Measurements from ENCODE around the gene MRPL3. TPM values are rescaled to one million over a fixed set of nuclear protein-coding genes. Genes with fewer than 3 reads are reported as not detected.

The MRPL3 gene
- total and polyA plus RNA-seq, 10 of the 15 experiments (the other 5 are each of a cell fraction or from before 2014, with no cell fraction given), result 91.6 to 307 (median 198) TPM

DNA sequence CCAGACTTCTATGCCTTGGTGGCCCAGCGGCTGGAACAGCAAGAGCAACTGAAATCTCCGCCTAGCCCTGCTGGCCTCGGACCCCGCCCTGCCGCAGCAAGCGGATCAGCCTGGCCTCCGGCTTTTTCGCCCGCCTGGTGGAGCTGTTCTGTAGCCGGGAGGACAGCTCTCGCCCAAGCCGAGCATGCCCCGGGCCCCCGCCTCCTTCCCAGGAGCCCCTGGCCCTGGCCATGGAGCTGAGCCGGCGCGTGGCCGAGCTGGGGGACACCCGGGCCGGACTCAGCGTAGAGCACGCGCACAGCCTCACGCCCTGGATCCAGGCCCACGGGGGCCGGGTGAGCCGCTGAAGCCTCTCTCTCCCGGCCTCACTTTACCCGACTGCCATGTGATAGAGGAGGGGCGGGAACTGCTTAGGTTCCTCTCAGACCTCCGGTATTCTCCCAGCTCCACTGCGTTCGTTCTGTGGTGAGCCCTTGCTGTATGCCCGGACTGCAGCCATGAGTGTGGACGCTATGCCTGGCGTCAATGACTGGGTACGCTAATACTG is 24.1 kb upstream of the MRPL3 start:
- WGBS (ENCODE audit: insufficient coverage, insufficient replicate concordance, low lambda C conversion rate, missing lambda C conversion rate), result 48% methylated on average over 36 of the region's 37 CpGs
- Histone ChIP-seq H3K4me1 (ENCODE audit: control insufficient read depth, insufficient read depth, low read length) (no peaks in the 10 kb centered on the region), H3K9me3 (replicated peaks; ENCODE audit: control insufficient read depth, insufficient read depth, low read length) (no peaks in the 10 kb centered on the region), H4K20me1 (ENCODE audit: control insufficient read depth, insufficient read depth) (no peaks in the 10 kb centered on the region), H3K36me3 (ENCODE audit: control insufficient read depth in 2 of 2, insufficient read depth in 2 of 2, low read length in 1 of 2) (no peaks in the 10 kb centered on the region), H3K9ac (ENCODE audit: control insufficient read depth, insufficient read depth, low read length) (no peak overlapping the region), H3K27ac (ENCODE audit: control insufficient read depth, insufficient read depth) (no peak overlapping the region), H3K27me3 (replicated peaks in 1 of 2; ENCODE audit: control insufficient read depth in 2 of 2, insufficient read depth in 2 of 2, low read length in 1 of 2) (no peaks in the 10 kb centered on the region; a peak in 1 of 4 replicates), H3K79me2 (ENCODE audit: control insufficient read depth, insufficient read depth, low read length) (no peaks in the 10 kb centered on the region), H3K4me2 (ENCODE audit: control insufficient read depth, insufficient read depth) (peak overlapping the region; percentile 17; the same call in 1 of the 2 replicates), H3K4me3 (no peak overlapping the region), H2AFZ (ENCODE audit: control insufficient read depth, low read depth, low read length) (peak overlapping the region; percentile 17; the same call in 1 of the 2 replicates)
- RAD21 ChIA-PET (ENCODE audit: unreplicated experiment), result no interaction called here
- intact Hi-C loops (cut with micrococcal nuclease; ENCODE audit: unreplicated experiment), result no loop called here
- ATAC-seq (no peak; the same call in 2 of the 3 replicates), FAIRE-seq (no peak), DNase-seq (ENCODE audit: low read depth, low spot score) (no peak)
- in situ Hi-C loops (cut with MboI), result no loop called here
- POLR2A ChIA-PET, result no interaction called here
- SMC1A ChIA-PET (ENCODE audit: uncharacterized antibody, unreplicated experiment), result no interaction called here
- no TSS peak for BruUV-seq (replicated peaks)
- TF ChIP-seq NBN (IDR thresholded peaks at IDR 0.05), result no peak
- peak; percentile 33; the same call in 1 of the 2 replicates for TF ChIP-seq RAD21 (IDR thresholded peaks at IDR 0.05; ENCODE audit: insufficient read depth, low read depth, low read length)
- TF ChIP-seq, protein P1, sequence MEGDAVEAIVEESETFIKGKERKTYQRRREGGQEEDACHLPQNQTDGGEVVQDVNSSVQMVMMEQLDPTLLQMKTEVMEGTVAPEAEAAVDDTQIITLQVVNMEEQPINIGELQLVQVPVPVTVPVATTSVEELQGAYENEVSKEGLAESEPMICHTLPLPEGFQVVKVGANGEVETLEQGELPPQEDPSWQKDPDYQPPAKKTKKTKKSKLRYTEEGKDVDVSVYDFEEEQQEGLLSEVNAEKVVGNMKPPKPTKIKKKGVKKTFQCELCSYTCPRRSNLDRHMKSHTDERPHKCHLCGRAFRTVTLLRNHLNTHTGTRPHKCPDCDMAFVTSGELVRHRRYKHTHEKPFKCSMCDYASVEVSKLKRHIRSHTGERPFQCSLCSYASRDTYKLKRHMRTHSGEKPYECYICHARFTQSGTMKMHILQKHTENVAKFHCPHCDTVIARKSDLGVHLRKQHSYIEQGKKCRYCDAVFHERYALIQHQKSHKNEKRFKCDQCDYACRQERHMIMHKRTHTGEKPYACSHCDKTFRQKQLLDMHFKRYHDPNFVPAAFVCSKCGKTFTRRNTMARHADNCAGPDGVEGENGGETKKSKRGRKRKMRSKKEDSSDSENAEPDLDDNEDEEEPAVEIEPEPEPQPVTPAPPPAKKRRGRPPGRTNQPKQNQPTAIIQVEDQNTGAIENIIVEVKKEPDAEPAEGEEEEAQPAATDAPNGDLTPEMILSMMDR (IDR thresholded peaks at IDR 0.05 in 2 of 3, conservative IDR thresholded peaks at IDR 0.05 in 1 of 3; ENCODE audit: control insufficient read depth in 2 of 3, extremely low read depth in 1 of 3, insufficient read depth in 1 of 3, low read depth in 3 of 3, low read length in 3 of 3), result 0 out of 6 replicates have a peak, but pooled peaks of 2 of the 3 experiments have one; percentile 0 to 16
- CTCF ChIA-PET, result interaction anchor here (0.8 kb wide), 1 partner anchor 23 kb away, joined by 3 read pairs; no protein-coding TSS in a partner anchor

DNA sequence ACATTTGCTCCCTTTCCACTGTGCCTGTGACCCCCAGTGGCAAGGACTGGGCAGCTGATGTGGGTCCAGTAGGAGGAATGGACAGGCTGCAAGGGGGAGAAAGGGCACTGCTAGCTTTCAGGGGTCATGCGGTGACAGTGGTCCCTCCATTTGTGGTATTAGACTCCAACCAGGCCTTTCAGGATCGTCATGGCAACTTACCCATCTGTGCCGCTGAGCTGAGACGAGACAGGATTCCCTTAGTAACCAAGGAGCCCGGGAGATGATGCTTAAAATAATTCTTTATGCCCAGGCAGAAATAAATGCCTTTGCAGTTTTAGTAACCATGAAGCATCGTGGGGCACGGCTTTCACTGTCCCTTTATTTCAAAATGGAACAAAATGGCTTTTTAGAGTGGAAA is 15.9 kb upstream of the MRPL3 start:
- WGBS (ENCODE audit: insufficient coverage, insufficient replicate concordance, low lambda C conversion rate, missing lambda C conversion rate), result 28% methylated on average over 7 of the region's 7 CpGs
- ChIA-PET CTCF (no interaction called here), POLR2A (no interaction called here), SMC1A (ENCODE audit: uncharacterized antibody, unreplicated experiment) (no interaction called here), RAD21 (ENCODE audit: unreplicated experiment) (no interaction called here)
- no peak for FAIRE-seq
- no peaks in the 10 kb centered on the region for H3K4me1 ChIP-seq (ENCODE audit: control insufficient read depth, insufficient read depth, low read length)
- no peak overlapping the region for H3K9ac ChIP-seq (ENCODE audit: control insufficient read depth, insufficient read depth, low read length)
- no peaks in the 10 kb centered on the region for H3K36me3 ChIP-seq (ENCODE audit: control insufficient read depth in 2 of 2, insufficient read depth in 2 of 2, low read length in 1 of 2)
- H3K27me3 ChIP-seq (replicated peaks in 1 of 2; ENCODE audit: control insufficient read depth in 2 of 2, insufficient read depth in 2 of 2, low read length in 1 of 2), result no peaks in the 10 kb centered on the region
- intact Hi-C loops (cut with micrococcal nuclease; ENCODE audit: unreplicated experiment), result no loop called here
- H3K27ac ChIP-seq (ENCODE audit: control insufficient read depth, insufficient read depth), result no peak overlapping the region
- H3K79me2 ChIP-seq (ENCODE audit: control insufficient read depth, insufficient read depth, low read length), result no peaks in the 10 kb centered on the region
- BruUV-seq (replicated peaks), result no TSS peak
- no peak overlapping the region for H2AFZ ChIP-seq (ENCODE audit: control insufficient read depth, low read depth, low read length)
- H3K4me3 ChIP-seq, result no peak overlapping the region
- no peaks in the 10 kb centered on the region; the same call in 2 of the 3 replicates for H3K9me3 ChIP-seq (replicated peaks; ENCODE audit: control insufficient read depth, insufficient read depth, low read length)
- ATAC-seq, result no peak
- H4K20me1 ChIP-seq (ENCODE audit: control insufficient read depth, insufficient read depth), result no peaks in the 10 kb centered on the region
- H3K4me2 ChIP-seq (ENCODE audit: control insufficient read depth, insufficient read depth), result no peak overlapping the region
- DNase-seq (ENCODE audit: low read depth, low spot score), result no peak
- in situ Hi-C loops (cut with MboI), result no loop called here
- TF ChIP-seq, protein P2, sequence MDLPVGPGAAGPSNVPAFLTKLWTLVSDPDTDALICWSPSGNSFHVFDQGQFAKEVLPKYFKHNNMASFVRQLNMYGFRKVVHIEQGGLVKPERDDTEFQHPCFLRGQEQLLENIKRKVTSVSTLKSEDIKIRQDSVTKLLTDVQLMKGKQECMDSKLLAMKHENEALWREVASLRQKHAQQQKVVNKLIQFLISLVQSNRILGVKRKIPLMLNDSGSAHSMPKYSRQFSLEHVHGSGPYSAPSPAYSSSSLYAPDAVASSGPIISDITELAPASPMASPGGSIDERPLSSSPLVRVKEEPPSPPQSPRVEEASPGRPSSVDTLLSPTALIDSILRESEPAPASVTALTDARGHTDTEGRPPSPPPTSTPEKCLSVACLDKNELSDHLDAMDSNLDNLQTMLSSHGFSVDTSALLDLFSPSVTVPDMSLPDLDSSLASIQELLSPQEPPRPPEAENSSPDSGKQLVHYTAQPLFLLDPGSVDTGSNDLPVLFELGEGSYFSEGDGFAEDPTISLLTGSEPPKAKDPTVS (IDR thresholded peaks at IDR 0.05; ENCODE audit: low read depth, low read length), result no peak
- TF ChIP-seq SMAD5 (IDR thresholded peaks at IDR 0.05; ENCODE audit: low read depth) (no peak), NR2F1 (conservative IDR thresholded peaks at IDR 0.05) (no peak), PAX5 (IDR thresholded peaks at IDR 0.05; ENCODE audit: borderline replicate concordance, low read depth, low read length) (no peak), POLR2A (IDR thresholded peaks at IDR 0.05; ENCODE audit: low read depth, low read length) (no peak)
- TF ChIP-seq, protein P3, sequence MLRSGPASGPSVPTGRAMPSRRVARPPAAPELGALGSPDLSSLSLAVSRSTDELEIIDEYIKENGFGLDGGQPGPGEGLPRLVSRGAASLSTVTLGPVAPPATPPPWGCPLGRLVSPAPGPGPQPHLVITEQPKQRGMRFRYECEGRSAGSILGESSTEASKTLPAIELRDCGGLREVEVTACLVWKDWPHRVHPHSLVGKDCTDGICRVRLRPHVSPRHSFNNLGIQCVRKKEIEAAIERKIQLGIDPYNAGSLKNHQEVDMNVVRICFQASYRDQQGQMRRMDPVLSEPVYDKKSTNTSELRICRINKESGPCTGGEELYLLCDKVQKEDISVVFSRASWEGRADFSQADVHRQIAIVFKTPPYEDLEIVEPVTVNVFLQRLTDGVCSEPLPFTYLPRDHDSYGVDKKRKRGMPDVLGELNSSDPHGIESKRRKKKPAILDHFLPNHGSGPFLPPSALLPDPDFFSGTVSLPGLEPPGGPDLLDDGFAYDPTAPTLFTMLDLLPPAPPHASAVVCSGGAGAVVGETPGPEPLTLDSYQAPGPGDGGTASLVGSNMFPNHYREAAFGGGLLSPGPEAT (IDR thresholded peaks at IDR 0.05; ENCODE audit: low read depth), result no peak
- TF ChIP-seq, protein P4, sequence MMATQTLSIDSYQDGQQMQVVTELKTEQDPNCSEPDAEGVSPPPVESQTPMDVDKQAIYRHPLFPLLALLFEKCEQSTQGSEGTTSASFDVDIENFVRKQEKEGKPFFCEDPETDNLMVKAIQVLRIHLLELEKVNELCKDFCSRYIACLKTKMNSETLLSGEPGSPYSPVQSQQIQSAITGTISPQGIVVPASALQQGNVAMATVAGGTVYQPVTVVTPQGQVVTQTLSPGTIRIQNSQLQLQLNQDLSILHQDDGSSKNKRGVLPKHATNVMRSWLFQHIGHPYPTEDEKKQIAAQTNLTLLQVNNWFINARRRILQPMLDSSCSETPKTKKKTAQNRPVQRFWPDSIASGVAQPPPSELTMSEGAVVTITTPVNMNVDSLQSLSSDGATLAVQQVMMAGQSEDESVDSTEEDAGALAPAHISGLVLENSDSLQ (IDR thresholded peaks at IDR 0.05), result no peak

Data from GM12878 (cell line).